ENCODE measurements around the gene HNRNPUL1.

The HNRNPUL1 gene

DNA sequence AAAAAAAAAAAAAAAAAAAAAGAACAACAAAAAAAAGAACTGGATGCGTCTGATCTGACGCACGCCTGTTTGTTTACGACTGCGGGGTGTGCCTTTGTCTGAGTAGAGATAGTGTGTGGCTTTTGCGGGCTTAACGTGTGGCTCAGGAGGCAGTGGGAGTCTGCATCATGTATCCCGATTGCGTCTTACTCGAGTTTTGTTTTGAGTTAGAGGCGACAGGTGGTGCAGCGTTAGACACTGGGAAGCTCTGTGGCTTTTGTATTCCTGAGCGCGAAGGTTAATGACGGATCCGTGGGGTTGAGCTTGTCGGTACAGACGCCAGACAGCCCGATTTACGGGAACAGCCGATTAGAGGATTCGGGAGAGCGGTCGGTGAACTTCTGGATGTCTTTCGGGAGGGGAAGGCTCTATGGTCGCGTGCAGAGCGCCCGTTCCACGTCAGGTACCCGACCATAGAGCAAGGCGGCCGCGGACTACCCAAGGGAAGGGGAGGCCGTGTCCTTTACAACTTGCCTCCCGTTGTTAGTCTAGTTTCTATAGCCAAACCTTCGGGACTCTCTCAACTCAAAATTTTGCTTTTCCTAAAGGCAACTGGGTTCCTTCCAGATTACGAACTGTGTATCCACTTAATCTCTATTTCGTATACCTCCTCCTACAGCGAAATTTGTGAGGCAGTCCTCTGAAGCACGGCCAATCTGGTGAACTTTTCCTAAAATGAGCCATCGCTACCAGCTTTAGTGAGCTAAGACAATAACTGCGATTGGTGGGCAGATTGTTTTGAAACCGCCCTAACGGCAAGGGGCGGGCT lies 926 bp upstream of the HNRNPUL1 start:
- Histone ChIP-seq H3K9me2 (replicated peaks; ENCODE audit: insufficient read depth, low read length) (no peaks in the 10 kb centered on the region), H3K4me3 (ENCODE audit: low read length) (peak overlapping the region; percentile 79), H3K9ac (ENCODE audit: low read length) (peak overlapping the region; percentile 97), H3K27me3 (replicated peaks; ENCODE audit: insufficient read depth, low read length) (peaks cover 34% of the 10 kb centered on the region), H2AFZ (ENCODE audit: low read length) (peak overlapping the region; percentile 1; the same call in 1 of the 2 replicates), H3K4me2 (ENCODE audit: low read depth, low read length) (peak overlapping the region; percentile 64), H3K27ac (ENCODE audit: low read length) (peak overlapping the region; percentile 98), H3K9me3 (replicated peaks; ENCODE audit: insufficient read depth, low read length) (no peaks in the 10 kb centered on the region), H3F3A (ENCODE audit: insufficient read depth, low read length) (peaks cover 15% of the 10 kb centered on the region; the same call in 1 of the 2 replicates), H3K4me1 (ENCODE audit: low read length) (peaks cover 10% of the 10 kb centered on the region; the same call in 1 of the 2 replicates), H4K20me1 (ENCODE audit: insufficient read depth, low read length) (0 out of 2 replicates have a peak, but pooled peaks cover 2% of the 10 kb centered on the region), H3K36me3 (replicated peaks; ENCODE audit: insufficient read depth, low read length) (peaks cover 6% of the 10 kb centered on the region; the same call in 1 of the 2 replicates), H3K79me2 (ENCODE audit: low read length) (peaks cover 40% of the 10 kb centered on the region)
- peak; percentile 61 for DNase-seq
- TF ChIP-seq CTCF (IDR thresholded peaks at IDR 0.05; ENCODE audit: low read length) (no peak), EZH2phosphoT487 (IDR thresholded peaks at IDR 0.05; ENCODE audit: low read length) (no peak)

DNA sequence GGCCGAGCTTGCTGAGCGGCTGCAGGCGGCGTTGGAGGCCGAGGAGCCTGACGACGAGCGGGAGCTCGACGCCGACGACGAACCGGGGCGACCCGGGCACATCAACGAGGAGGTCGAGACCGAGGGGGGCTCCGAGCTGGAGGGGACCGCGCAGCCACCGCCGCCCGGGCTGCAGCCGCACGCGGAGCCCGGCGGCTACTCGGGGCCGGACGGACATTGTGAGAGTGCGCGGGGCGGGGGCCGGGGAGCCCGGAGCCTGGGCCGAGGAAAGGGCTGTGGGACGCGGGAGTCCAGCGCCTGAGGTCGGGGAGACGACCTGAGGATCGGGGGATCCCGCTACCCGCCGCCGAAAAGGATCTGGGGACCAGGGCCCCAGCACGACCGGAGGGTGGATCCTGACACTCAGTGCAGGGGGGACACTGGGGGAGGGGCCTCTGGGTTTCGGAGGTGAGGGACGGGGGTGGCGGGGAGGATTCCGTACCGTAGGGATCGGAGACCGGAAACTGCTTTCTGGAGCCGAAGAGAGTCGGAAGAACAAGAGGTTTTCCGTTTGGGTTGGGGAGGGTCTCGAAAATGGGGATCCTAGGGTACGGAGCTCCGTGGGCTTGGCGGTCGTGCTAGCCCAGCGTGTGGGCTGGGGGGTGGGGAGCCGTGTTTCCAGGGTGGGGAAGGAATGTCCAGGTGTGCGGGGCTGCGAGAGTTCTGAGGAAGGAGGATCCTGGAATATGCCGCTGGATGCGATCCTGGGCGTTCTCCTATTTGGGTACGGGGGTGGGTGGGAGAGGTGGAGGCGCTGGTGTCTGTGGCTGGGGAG lies 616 bp downstream of the HNRNPUL1 start:
- H4K20me1 ChIP-seq (ENCODE audit: insufficient read depth, low read length): 0 out of 2 replicates have a peak, but pooled peaks cover 2% of the 10 kb centered on the region
- peak overlapping the region; percentile 100 for H3K9ac ChIP-seq (ENCODE audit: low read length)
- H3K9me3 ChIP-seq (replicated peaks; ENCODE audit: insufficient read depth, low read length): no peaks in the 10 kb centered on the region
- TF ChIP-seq EZH2 (optimal IDR thresholded peaks at IDR 0.05; ENCODE audit: low read depth, low read length): no peak
- TF ChIP-seq CTCF (IDR thresholded peaks at IDR 0.05; ENCODE audit: low read length): no peak
- TF ChIP-seq EZH2phosphoT487 (IDR thresholded peaks at IDR 0.05; ENCODE audit: low read length): no peak
- peak overlapping the region; percentile 78 for H3K4me2 ChIP-seq (ENCODE audit: low read depth, low read length)
- peaks cover 56% of the 10 kb centered on the region for H3K79me2 ChIP-seq (ENCODE audit: low read length)
- H3K27me3 ChIP-seq (replicated peaks; ENCODE audit: insufficient read depth, low read length): peaks cover 19% of the 10 kb centered on the region
- peak overlapping the region; percentile 97 for H3K27ac ChIP-seq (ENCODE audit: low read length)
- H3K4me3 ChIP-seq (ENCODE audit: low read length): peak overlapping the region; percentile 93
- DNase-seq: peak; percentile 55
- no peaks in the 10 kb centered on the region for H3K9me2 ChIP-seq (replicated peaks; ENCODE audit: insufficient read depth, low read length)
- H3K36me3 ChIP-seq (replicated peaks; ENCODE audit: insufficient read depth, low read length): peaks cover 8% of the 10 kb centered on the region; the same call in 1 of the 2 replicates
- H3F3A ChIP-seq (ENCODE audit: insufficient read depth, low read length): peaks cover 15% of the 10 kb centered on the region; the same call in 1 of the 2 replicates
- H3K4me1 ChIP-seq (ENCODE audit: low read length): peaks cover 10% of the 10 kb centered on the region; the same call in 1 of the 2 replicates
- H2AFZ ChIP-seq (ENCODE audit: low read length): peak overlapping the region; percentile 51; the same call in 1 of the 2 replicates

- Histone ChIP-seq H3K4me3 (ENCODE audit: low read length) (peak overlapping the region; percentile 93), H3K79me2 (ENCODE audit: low read length) (peaks cover 57% of the 10 kb centered on the region), H3K4me2 (ENCODE audit: low read depth, low read length) (peak overlapping the region; percentile 78), H3K27ac (ENCODE audit: low read length) (peak overlapping the region; percentile 97), H3K36me3 (replicated peaks; ENCODE audit: insufficient read depth, low read length) (peaks cover 8% of the 10 kb centered on the region; the same call in 1 of the 2 replicates), H3K27me3 (replicated peaks; ENCODE audit: insufficient read depth, low read length) (peaks cover 14% of the 10 kb centered on the region), H3K4me1 (ENCODE audit: low read length) (peaks cover 10% of the 10 kb centered on the region; the same call in 1 of the 2 replicates), H4K20me1 (ENCODE audit: insufficient read depth, low read length) (0 out of 2 replicates have a peak, but pooled peaks cover 2% of the 10 kb centered on the region), H3F3A (ENCODE audit: insufficient read depth, low read length) (peaks cover 15% of the 10 kb centered on the region; the same call in 1 of the 2 replicates), H2AFZ (ENCODE audit: low read length) (no peak overlapping the region), H3K9me2 (replicated peaks; ENCODE audit: insufficient read depth, low read length) (no peaks in the 10 kb centered on the region), H3K9ac (ENCODE audit: low read length) (peak overlapping the region; percentile 100), H3K9me3 (replicated peaks; ENCODE audit: insufficient read depth, low read length) (no peaks in the 10 kb centered on the region)
- TF ChIP-seq CTCF (IDR thresholded peaks at IDR 0.05; ENCODE audit: low read length) (no peak), EZH2 (optimal IDR thresholded peaks at IDR 0.05; ENCODE audit: low read depth, low read length) (no peak), EZH2phosphoT487 (IDR thresholded peaks at IDR 0.05; ENCODE audit: low read length) (no peak)
- peak; percentile 10 for DNase-seq
Observed at GRCh38 chr19:41265395-41266153, 1.4 kb downstream of the HNRNPUL1 start.

Measured in MM.1S (cell line).